Naive thymus-derived CD4-positive, alpha-beta T cell (primary cell): Measurements from ENCODE around the gene ZNF718. TPM values are rescaled to one million over a fixed set of nuclear protein-coding genes. Genes with fewer than 3 reads are reported as not detected.
"Not testable (repeated sequence)": the region's sequence is repeated elsewhere in the genome, so short reads cannot be mapped to it uniquely, and the experiment has no call there.

Source experiments
- ATAC-seq: fragments of 150-1000 bp; cut with Tn5 transposase; 2 replicates; pipeline ENCODE4 v1.10.0; 2021; ENCODE audit warnings: mild to moderate bottlenecking, moderate library complexity
- CTCF ChIA-PET: fragments of 350-600 bp; sonication (Branson Sonifier 250); formaldehyde crosslinking; loops from one replicate; lab custom pipeline; 2021; ENCODE audit warnings: antibody characterized with exemption; lab: Charles Lee
- POLR2A ChIA-PET: fragments of 350-600 bp; sonication (Branson Sonifier 250); formaldehyde crosslinking; loops from one replicate; lab custom pipeline; 2021; ENCODE audit warnings: antibody characterized with exemption, inconsistent platforms; lab: Charles Lee
- DNase-seq, 9 donors: peaks; one replicate each; pipeline versions ENCODE4 v3.0.0 to v3.0.0-alpha.2; 2020 to 2022; ENCODE audit warnings: mixed read lengths in 1 of 9
- H3K27ac ChIP-seq: one replicate; pipeline ENCODE4 v1.7.0; 2013; ENCODE audit warnings: mild to moderate bottlenecking, low read depth, low read length, moderate library complexity
- H3K27me3 ChIP-seq, 2 donors: one replicate each; pipeline ENCODE4 v1.7.0; 2013; ENCODE audit warnings: low read length in 2 of 2, mild to moderate bottlenecking in 2 of 2, moderate library complexity in 2 of 2; ENCODE audit not compliant: control insufficient read depth in 2 of 2, insufficient read depth in 2 of 2
- H3K36me3 ChIP-seq, 3 experiments: 1 replicate in 2 of 3; 2 replicates in 1 of 3; pipeline ENCODE4 v1.7.0; 2013; ENCODE audit warnings: low read length in 3 of 3, mild to moderate bottlenecking in 3 of 3, moderate library complexity in 1 of 3; ENCODE audit not compliant: insufficient read depth in 3 of 3, control insufficient read depth in 2 of 3
- H3K4me1 ChIP-seq, 2 donors: one replicate each; pipeline ENCODE4 v1.7.0; 2013; ENCODE audit warnings: low read length in 2 of 2, mild to moderate bottlenecking in 2 of 2, moderate library complexity in 1 of 2; ENCODE audit not compliant: control insufficient read depth in 2 of 2, insufficient read depth in 2 of 2
- H3K4me3 ChIP-seq: 2 replicates; pipeline ENCODE4 v1.7.0; 2013; ENCODE audit warnings: mild to moderate bottlenecking, low read length
- H3K9me3 ChIP-seq, 3 experiments: 1 replicate in 2 of 3; 2 replicates in 1 of 3; pipeline ENCODE4 v1.7.0; 2013; ENCODE audit warnings: low read length in 3 of 3; ENCODE audit not compliant: control insufficient read depth in 2 of 3
- H3K27ac Mint-ChIP-seq, 9 donors: one replicate each; pipeline ENCODE4 v1.8.0; 2020 to 2022; ENCODE audit warnings: mixed read lengths in 9 of 9, mild to moderate bottlenecking in 8 of 9, moderate library complexity in 5 of 9, inconsistent platforms in 2 of 9
- H3K27me3 Mint-ChIP-seq, 5 donors: one replicate each; pipeline ENCODE4 v1.8.0; 2021 to 2022; ENCODE audit warnings: mixed read lengths in 5 of 5, mild to moderate bottlenecking in 1 of 5
- H3K36me3 Mint-ChIP-seq, 5 donors: one replicate each; pipeline ENCODE4 v1.8.0; 2020 to 2022; ENCODE audit warnings: mixed read lengths in 5 of 5, mild to moderate bottlenecking in 3 of 5, inconsistent platforms in 1 of 5
- H3K4me1 Mint-ChIP-seq, 7 donors: one replicate each; pipeline ENCODE4 v1.8.0; 2020 to 2022; ENCODE audit warnings: mixed read lengths in 7 of 7, mild to moderate bottlenecking in 3 of 7, inconsistent platforms in 1 of 7
- H3K4me3 Mint-ChIP-seq, 10 donors: one replicate each; pipeline ENCODE4 v1.8.0; 2020 to 2022; ENCODE audit warnings: mild to moderate bottlenecking in 10 of 10, mixed read lengths in 10 of 10, moderate library complexity in 6 of 10, inconsistent platforms in 2 of 10
- H3K9me3 Mint-ChIP-seq, 11 donors: one replicate each; pipeline ENCODE4 v1.8.0; 2020 to 2022; ENCODE audit warnings: mixed read lengths in 11 of 11, mild to moderate bottlenecking in 4 of 11, inconsistent platforms in 1 of 11, moderate library complexity in 1 of 11
- intact Hi-C, 2 donors: fragments of 100-400 bp; cut with micrococcal nuclease; formaldehyde crosslinking; loops; one replicate each; pipeline ENCODE4 v1.15.1; 2023
- polyA plus RNA-seq, 2 donors: library from polyadenylated mRNA; unstranded; fragments of 300-500 nt; fragmentation: Illumina TruSeq; gene quantifications; one replicate each; pipeline ENCODE4 v1.2.3, GENCODE V29; 2021
- total RNA-seq, 6 experiments: library from RNA in 5 of 6; stranded (reverse) in 5 of 6; gene quantifications; 1 replicate in 5 of 6; 2 replicates in 1 of 6; pipeline ENCODE4 v1.2.3 and lab custom pipeline; 2021 to 2026

Gene ZNF718
- total and polyA plus RNA-seq, 7 experiments from 2014 or later = 2.4 to 12.3 (median 7.0) TPM

DNA sequence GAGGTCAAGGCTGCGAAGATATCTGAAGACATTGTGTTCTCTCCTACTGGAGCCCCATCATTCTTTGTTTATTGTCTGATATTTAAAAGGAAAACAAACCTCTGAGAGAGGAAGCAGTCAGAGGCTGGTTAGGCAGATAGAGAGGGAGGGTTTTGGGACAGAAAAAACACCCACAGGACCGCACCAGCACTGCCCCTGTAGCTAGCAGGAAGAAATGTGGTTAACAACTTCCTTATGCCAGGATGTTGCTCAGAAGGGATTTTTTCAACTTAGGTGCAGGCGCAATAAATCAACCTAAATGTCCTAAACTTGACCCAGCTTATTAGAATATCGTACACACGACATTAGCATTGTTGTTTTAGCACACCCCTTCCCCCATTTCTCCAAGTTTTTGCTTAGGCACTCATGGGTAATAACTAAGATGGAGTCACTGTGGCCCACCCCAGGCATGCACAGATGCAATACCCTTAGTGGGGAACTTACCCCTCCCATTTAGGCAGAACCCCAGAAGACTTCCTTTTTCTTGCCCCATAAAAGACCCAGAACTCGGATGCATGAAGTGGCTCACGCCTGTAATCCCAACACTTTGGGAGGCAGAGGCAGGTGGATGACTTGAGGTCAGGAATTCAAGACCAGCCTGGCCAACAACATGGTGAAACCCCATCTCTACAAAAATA lies 2.8 kb upstream of the ZNF718 start:
- ATAC-seq = peak; percentile 56
- H3K36me3 ChIP-seq = peaks cover 0 to 10% (median 0%) of the 10 kb centered on the region in 3 experiments
- H3K9me3 Mint-ChIP-seq = peaks cover 9 to 96% (median 41%) of the 10 kb centered on the region in 11 donors
- intact Hi-C loops = loop anchor here (5.0 kb wide), 5 partner anchors 121 to 661 kb away; partner anchors contain the start of genes ATP5ME (in 2 of the 2), MYL5 (in 2 of the 2) and ZNF141 (in 2 of the 2)
- peaks cover 0 to 3% (median 0%) of the 10 kb centered on the region in 5 donors for H3K27me3 Mint-ChIP-seq
- H3K27me3 ChIP-seq = no peaks in the 10 kb centered on the region
- peak overlapping the region; percentile 11 to 87 (median 84) for H3K27ac Mint-ChIP-seq
- ChIA-PET POLR2A (interaction anchor here (0.9 kb wide), 1 partner anchor 216 kb away, joined by 4 read pairs; the partner anchor contains the start of gene ZNF141), CTCF (no interaction called here)
- no peak overlapping the region for H3K27ac ChIP-seq
- DNase-seq = peak in 7 of 9 donors; percentile 4 to 50 (median 19)
- H3K4me1 ChIP-seq = peaks cover 22 to 30% of the 10 kb centered on the region in 2 donors
- peaks cover 21 to 51% (median 37%) of the 10 kb centered on the region in 7 donors for H3K4me1 Mint-ChIP-seq
- peaks cover 0 to 40% (median 0%) of the 10 kb centered on the region in 3 experiments for H3K9me3 ChIP-seq
- H3K4me3 Mint-ChIP-seq = peak overlapping the region; percentile 54 to 79 (median 64)
- peak overlapping the region; percentile 45 for H3K4me3 ChIP-seq
- peaks cover 10 to 43% (median 26%) of the 10 kb centered on the region in 5 donors for H3K36me3 Mint-ChIP-seq

DNA sequence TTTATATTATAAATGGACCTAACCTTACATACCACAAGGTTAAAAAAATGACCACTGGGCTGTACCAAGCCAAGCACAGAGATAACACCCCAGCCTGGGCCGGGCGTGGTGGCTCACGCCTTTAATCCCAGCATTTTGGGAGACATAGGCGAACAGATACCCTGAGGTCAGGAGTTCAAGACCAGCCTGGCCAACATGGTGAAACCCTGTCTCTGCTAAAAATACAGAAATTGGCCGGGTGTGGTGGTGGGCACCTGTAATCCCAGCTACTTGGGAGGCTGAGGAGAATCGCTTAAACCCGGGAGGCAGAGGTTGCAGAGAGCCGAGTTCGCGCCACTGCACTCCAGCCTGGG lies 403 bp upstream of the ZNF718 start:
- peak overlapping the region; percentile 89 for H3K4me3 ChIP-seq
- ChIA-PET CTCF (interaction anchor here (0.6 to 1.6 kb wide), 4 partner anchors 21 to 350 kb away, joined by 3 to 5 read pairs (median 4); no protein-coding TSS in a partner anchor), POLR2A (interaction anchor here (0.8 to 3.5 kb wide), 15 partner anchors 9 to 551 kb away, joined by 3 to 26 read pairs (median 5); partner anchors contain the start of genes ATP5ME, MYL5, PIGG and ZNF141)
- peaks cover 5 to 97% (median 42%) of the 10 kb centered on the region in 11 donors for H3K9me3 Mint-ChIP-seq
- peaks cover 5 to 55% (median 39%) of the 10 kb centered on the region in 5 donors for H3K36me3 Mint-ChIP-seq
- H3K4me1 Mint-ChIP-seq = peaks cover 21 to 52% (median 41%) of the 10 kb centered on the region in 7 donors
- peaks cover 22 to 30% of the 10 kb centered on the region in 2 donors for H3K4me1 ChIP-seq
- ATAC-seq, H3K27me3 Mint-ChIP-seq, H3K27me3 ChIP-seq, DNase-seq: not testable (repeated sequence)
- peak overlapping the region; percentile 94 for H3K27ac ChIP-seq
- peak overlapping the region; percentile 93 to 100 (median 99) for H3K27ac Mint-ChIP-seq
- H3K9me3 ChIP-seq = peaks cover 0 to 49% (median 0%) of the 10 kb centered on the region in 3 experiments
- H3K36me3 ChIP-seq = peaks cover 6 to 31% (median 11%) of the 10 kb centered on the region in 3 experiments
- intact Hi-C loops = loop anchor here (5.0 kb wide), 5 partner anchors 118 to 658 kb away; partner anchors contain the start of genes ATP5ME (in 2 of the 2), MYL5 (in 2 of the 2) and ZNF141 (in 2 of the 2)
- peak overlapping the region; percentile 91 to 100 (median 98) for H3K4me3 Mint-ChIP-seq

DNA sequence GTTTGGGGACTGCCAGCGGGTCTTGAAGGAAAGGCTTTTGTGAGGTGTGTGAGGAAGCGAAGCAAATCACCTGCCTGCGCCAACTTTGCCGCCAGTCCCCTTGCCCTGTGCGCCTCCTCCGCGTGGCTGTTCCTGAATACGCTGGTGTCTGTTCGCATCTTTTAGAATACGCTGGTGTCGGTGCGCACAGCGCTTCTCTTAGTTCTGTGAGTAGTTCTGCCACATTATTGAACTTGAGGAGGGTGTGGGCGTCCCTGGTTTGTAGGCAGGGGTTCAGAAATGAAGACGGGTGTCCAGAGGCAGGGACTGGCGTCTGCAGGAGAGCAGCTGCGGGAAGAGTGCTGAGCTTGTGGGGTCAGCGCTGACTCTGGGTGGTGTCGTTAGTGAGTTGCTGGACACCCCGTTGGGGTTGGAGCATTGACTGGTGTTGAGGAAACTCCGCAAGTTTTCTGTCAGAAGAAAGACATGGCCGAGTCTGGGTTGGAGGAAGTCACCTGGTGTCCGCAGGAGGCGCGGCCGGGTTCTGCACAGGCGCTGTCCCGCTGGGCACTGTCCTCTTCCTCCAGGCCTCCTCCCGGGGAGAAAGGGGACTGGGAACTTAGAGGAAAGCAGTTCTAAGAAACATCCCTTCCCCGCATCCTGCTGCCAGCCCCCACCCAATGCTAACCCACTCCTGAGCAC lies 930 bp downstream of the ZNF718 start:
- ChIA-PET CTCF (interaction anchor here (1.6 kb wide), 1 partner anchor 348 kb away, joined by 5 read pairs; no protein-coding TSS in a partner anchor), POLR2A (interaction anchor here (0.9 to 3.5 kb wide), 15 partner anchors 8 to 373 kb away, joined by 3 to 26 read pairs (median 6); partner anchors contain the start of genes PIGG, ZNF141, ZNF595 and ZNF721)
- H3K4me3 Mint-ChIP-seq = peak overlapping the region; percentile 91 to 100 (median 98)
- Histone ChIP-seq H3K36me3 (peaks cover 6 to 36% (median 11%) of the 10 kb centered on the region in 3 experiments), H3K4me3 (peak overlapping the region; percentile 89), H3K27me3 (no peaks in the 10 kb centered on the region), H3K9me3 (peaks cover 0 to 38% (median 0%) of the 10 kb centered on the region in 3 experiments), H3K4me1 (peaks cover 22 to 29% of the 10 kb centered on the region in 2 donors), H3K27ac (peak overlapping the region; percentile 94)
- H3K27me3 Mint-ChIP-seq = no peaks in the 10 kb centered on the region
- H3K9me3 Mint-ChIP-seq = peaks cover 5 to 97% (median 32%) of the 10 kb centered on the region in 11 donors
- peak in 1 of 9 donors; percentile 1 for DNase-seq
- ATAC-seq = peak; percentile 2
- peak overlapping the region; percentile 93 to 100 (median 99) for H3K27ac Mint-ChIP-seq
- intact Hi-C loops = no loop called here
- H3K36me3 Mint-ChIP-seq = peaks cover 5 to 65% (median 40%) of the 10 kb centered on the region in 5 donors
- H3K4me1 Mint-ChIP-seq = peaks cover 21 to 50% (median 42%) of the 10 kb centered on the region in 7 donors

DNA sequence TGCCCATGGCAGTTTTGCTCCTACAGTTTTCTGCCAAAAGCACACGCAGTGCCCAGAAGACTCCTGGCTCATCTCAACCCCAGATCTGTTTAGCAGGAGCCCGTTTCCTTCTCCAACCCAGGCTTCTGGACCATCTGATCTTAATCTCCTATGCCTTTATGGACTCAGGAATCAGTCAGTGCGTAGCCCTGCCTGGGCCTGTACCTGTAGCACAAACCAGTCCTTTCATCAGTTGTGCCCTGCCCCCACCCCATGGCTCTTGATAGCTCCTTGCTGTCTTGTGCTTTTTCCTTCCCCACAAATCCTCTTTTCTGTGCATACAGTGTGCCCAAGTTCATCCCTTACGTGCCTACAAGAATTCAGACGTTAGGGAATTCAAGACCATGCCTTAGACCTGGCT lies 1.5 kb downstream of the ZNF718 start:
- Histone ChIP-seq H3K27me3 (no peaks in the 10 kb centered on the region), H3K9me3 (peaks cover 0 to 32% (median 0%) of the 10 kb centered on the region in 3 experiments), H3K4me3 (peak overlapping the region; percentile 89), H3K27ac (peak overlapping the region; percentile 94), H3K36me3 (peaks cover 6 to 36% (median 11%) of the 10 kb centered on the region in 3 experiments), H3K4me1 (peaks cover 16 to 23% of the 10 kb centered on the region in 2 donors)
- Mint-ChIP-seq H3K9me3 (peaks cover 5 to 96% (median 26%) of the 10 kb centered on the region in 11 donors), H3K4me3 (peak overlapping the region; percentile 91 to 100 (median 98)), H3K36me3 (peaks cover 4 to 66% (median 37%) of the 10 kb centered on the region in 5 donors), H3K27me3 (no peaks in the 10 kb centered on the region), H3K4me1 (peaks cover 19 to 44% (median 38%) of the 10 kb centered on the region in 7 donors), H3K27ac (peak overlapping the region; percentile 58 to 100 (median 99))
- ATAC-seq (no peak), DNase-seq (no peak)
- ChIA-PET POLR2A (interaction anchor here (1.8 to 3.5 kb wide), 3 partner anchors 7 to 74 kb away, joined by 5 to 26 read pairs (median 12); no protein-coding TSS in a partner anchor), CTCF (no interaction called here)
- intact Hi-C loops = no loop called here

DNA sequence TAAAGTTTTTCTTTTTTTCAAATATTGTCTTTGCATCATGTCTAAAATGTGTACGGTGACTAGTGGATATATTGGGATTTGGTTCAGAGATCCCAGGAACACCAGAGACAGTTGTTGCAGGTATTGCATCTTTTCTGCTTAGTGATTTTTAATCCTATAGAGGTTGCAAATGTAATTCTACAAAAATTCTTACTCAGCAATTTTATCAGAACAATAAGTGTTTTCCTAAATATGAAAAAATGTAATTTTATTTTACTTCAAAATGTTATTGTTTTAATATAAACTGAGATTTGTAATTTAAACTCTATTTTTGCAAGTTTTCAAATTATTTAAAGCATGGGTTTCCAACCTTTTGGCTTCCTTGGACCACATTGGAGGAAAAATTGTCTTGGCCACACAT lies 8.2 kb downstream of the ZNF718 start:
- peaks cover 0 to 84% (median 36%) of the 10 kb centered on the region in 11 donors for H3K9me3 Mint-ChIP-seq
- peaks cover 0 to 48% (median 6%) of the 10 kb centered on the region in 3 experiments for H3K9me3 ChIP-seq
- CTCF ChIA-PET = no interaction called here
- H3K36me3 ChIP-seq = peaks cover 9 to 66% (median 9%) of the 10 kb centered on the region in 3 experiments
- ATAC-seq (no peak), DNase-seq (no peak)
- H3K27ac ChIP-seq = no peak overlapping the region
- no peak overlapping the region for H3K4me3 Mint-ChIP-seq
- H3K4me1 ChIP-seq = peaks cover 0 to 4% of the 10 kb centered on the region in 2 donors
- H3K4me3 ChIP-seq = no peak overlapping the region
- no peak overlapping the region for H3K27ac Mint-ChIP-seq
- H3K4me1 Mint-ChIP-seq = peaks cover 0 to 24% (median 8%) of the 10 kb centered on the region in 7 donors
- H3K27me3 Mint-ChIP-seq = no peaks in the 10 kb centered on the region
- H3K27me3 ChIP-seq = no peaks in the 10 kb centered on the region
- intact Hi-C loops = no loop called here
- POLR2A ChIA-PET = no interaction called here
- H3K36me3 Mint-ChIP-seq = peaks cover 10 to 70% (median 38%) of the 10 kb centered on the region in 5 donors
